Lung (tissue), 12 donors: Measurements from ENCODE around the gene SAMD8. TPM values are rescaled to one million over a fixed set of nuclear protein-coding genes. Genes with fewer than 3 reads are reported as not detected.
"Not testable (repeated sequence)": the region's sequence is repeated elsewhere in the genome, so short reads cannot be mapped to it uniquely, and the experiment has no call there.

Experiments
- ATAC-seq: fragments of 200-7000 bp; cut with Tn5 transposase; one replicate; pipeline ENCODE4 v1.9.1; 2020; ENCODE audit warnings: moderate number of reproducible peaks; ENCODE audit not compliant: insufficient read depth, low FRiP score
- DNase-seq, 3 donors: peaks; one replicate each; pipeline ENCODE4 v3.0.0-alpha.2; 2013 to 2017
- H3K27ac ChIP-seq, 2 donors: one replicate each; pipeline ENCODE4 v1.5.1; 2013; ENCODE audit warnings: mild to moderate bottlenecking in 2 of 2, moderate library complexity in 2 of 2, control low read depth in 1 of 2, inconsistent platforms in 1 of 2, low read depth in 1 of 2, low read length in 1 of 2
- H3K27me3 ChIP-seq, 3 donors: one replicate each; pipeline ENCODE4 v1.5.1; 2013; ENCODE audit warnings: low read length in 2 of 3; ENCODE audit not compliant: control insufficient read depth in 3 of 3, insufficient read depth in 3 of 3
- H3K36me3 ChIP-seq, 4 donors: one replicate each; pipeline ENCODE4 v1.5.1; 2013; ENCODE audit warnings: low read length in 4 of 4, mild to moderate bottlenecking in 1 of 4, moderate library complexity in 1 of 4; ENCODE audit not compliant: control insufficient read depth in 4 of 4, insufficient read depth in 4 of 4
- H3K4me1 ChIP-seq, 5 donors: one replicate each; pipeline ENCODE4 v1.5.1; 2013; ENCODE audit warnings: low read length in 5 of 5, mild to moderate bottlenecking in 2 of 5, moderate library complexity in 1 of 5; ENCODE audit not compliant: control insufficient read depth in 5 of 5, insufficient read depth in 5 of 5
- H3K4me3 ChIP-seq: one replicate; pipeline ENCODE4 v1.5.1; 2013; ENCODE audit warnings: mild to moderate bottlenecking, control low read depth, moderate library complexity
- H3K9ac ChIP-seq, 2 donors: one replicate each; pipeline ENCODE4 v1.5.1; 2013; ENCODE audit warnings: low read length in 2 of 2, control low read depth in 1 of 2; ENCODE audit not compliant: insufficient read depth in 1 of 2
- H3K9me3 ChIP-seq, 4 donors: one replicate each; pipeline ENCODE4 v1.5.1; 2013; ENCODE audit warnings: low read length in 3 of 4, mild to moderate bottlenecking in 1 of 4, moderate library complexity in 1 of 4; ENCODE audit not compliant: control insufficient read depth in 4 of 4, insufficient read depth in 3 of 4
- CTCF ChIP-seq: IDR thresholded peaks from 2 replicates; pipeline ENCODE4 v1.5.1; 2012; ENCODE audit warnings: mild to moderate bottlenecking; ENCODE audit errors: control extremely low read depth, extremely low read depth
- WGBS, 2 donors: extraction: QIAGEN DNeasy Blood & Tissue Kit; methylation state at CpG; one replicate each; pipeline ENCODE4 v1.1.7; 2013; 5-methylcytosine and 5-hydroxymethylcytosine counted together
- polyA plus RNA-seq, 2 donors: library from polyadenylated mRNA; stranded (reverse); fragments of 200-250 nt; gene quantifications; one replicate each; pipeline ENCODE4 v1.2.1, GENCODE V29; 2013
- total RNA-seq, 2 donors: library from RNA; depleted of rRNA in 1 of 2; stranded (reverse); fragments of >200 nt in 1 of 2; gene quantifications; one replicate each; pipeline ENCODE4 v1.2.1, GENCODE V29; 2014 to 2021
- donor health status: control.
- donor health status: control.
- donor health status: Bipolar disorder and iron deficiency.
- donor health status: healthy.
- donor health status: DM: yes; HTN: yes; CAD: no.

Gene SAMD8
- total and polyA plus RNA-seq, 4 donors: 5.5 to 29.0 (median 11.3) TPM

DNA sequence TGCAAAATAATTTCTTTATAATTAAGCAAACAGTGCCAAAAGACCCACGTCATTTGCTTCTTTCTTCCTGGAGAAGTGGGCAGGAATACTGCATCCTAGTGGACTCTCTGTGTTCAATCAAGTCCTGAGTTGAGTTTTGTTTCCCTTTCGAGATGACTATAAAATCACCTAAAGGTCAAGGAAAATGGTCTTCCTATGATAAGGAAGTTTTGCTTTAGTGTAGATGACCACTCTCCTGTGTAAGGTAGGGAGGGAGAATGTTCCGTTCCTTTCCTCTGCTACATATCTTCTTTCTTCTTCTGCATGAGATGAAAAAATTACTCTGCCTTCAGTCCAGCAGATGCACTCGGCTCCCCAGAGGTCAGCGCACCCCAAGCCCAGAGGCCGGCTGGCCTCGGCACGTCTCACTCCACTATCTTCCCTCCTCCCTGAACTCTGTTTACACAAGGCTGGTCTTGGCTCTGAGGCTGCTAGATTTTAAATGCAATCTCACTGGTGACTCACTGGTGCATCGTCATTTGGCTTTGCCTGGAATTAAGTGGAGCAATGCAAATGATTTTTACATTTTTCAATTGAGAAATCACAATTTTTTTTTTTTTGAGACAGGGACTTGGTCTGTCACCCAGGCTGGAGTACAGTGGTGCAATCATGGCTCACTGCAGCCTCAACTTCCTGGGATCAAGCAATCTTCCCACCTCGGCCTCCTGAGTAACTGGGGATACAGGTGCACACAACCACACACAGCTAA is 80.5 kb downstream of the SAMD8 start:
- H3K27ac ChIP-seq: peak overlapping the region in 1 of 2 donors; percentile 10
- ATAC-seq: peak; percentile 67
- H3K4me3 ChIP-seq: no peak overlapping the region
- H3K9ac ChIP-seq: peak overlapping the region in 1 of 2 donors; percentile 11
- 53 to 61% methylated on average over 10 of the region's 10 CpGs for WGBS, 2 donors
- H3K9me3 ChIP-seq: no peaks in the 10 kb centered on the region
- no peak for TF ChIP-seq CTCF
- peaks cover 0 to 5% (median 0%) of the 10 kb centered on the region in 3 donors for H3K27me3 ChIP-seq
- DNase-seq: peak; percentile 54 to 78 (median 70)
- peaks cover 0 to 6% (median 5%) of the 10 kb centered on the region in 5 donors for H3K4me1 ChIP-seq
- no peaks in the 10 kb centered on the region for H3K36me3 ChIP-seq

DNA sequence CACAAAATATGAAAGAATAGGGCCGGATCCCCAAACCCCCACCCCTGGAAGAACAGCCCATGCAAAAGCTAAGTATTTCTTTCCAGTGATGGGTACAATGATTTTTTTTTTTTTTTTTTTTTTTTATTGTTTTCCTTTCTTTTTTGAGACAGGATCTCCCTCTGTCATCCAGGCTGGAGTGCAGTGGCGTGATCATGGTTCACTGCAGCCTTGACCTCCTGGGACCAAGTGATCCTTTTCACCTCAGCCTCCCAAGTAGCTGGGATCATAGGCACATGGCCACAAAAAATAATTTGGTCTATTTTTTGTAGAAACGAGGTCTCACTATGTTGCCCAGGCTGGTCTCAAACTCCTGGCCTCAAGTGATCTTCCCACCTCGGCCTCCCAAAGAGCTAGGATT is 83.2 kb downstream of the SAMD8 start:
- not testable (repeated sequence) for ATAC-seq, DNase-seq, H3K27ac ChIP-seq, H3K9ac ChIP-seq, H3K4me1 ChIP-seq, H3K4me3 ChIP-seq, H3K36me3 ChIP-seq, H3K9me3 ChIP-seq, H3K27me3 ChIP-seq
- 96 to 97% methylated on average over 4 of the region's 4 CpGs for WGBS, 2 donors

- no peak overlapping the region for H3K9ac ChIP-seq
- DNase-seq (no peak), ATAC-seq (no peak)
- H3K27me3 ChIP-seq: no peaks in the 10 kb centered on the region
- peaks cover 0 to 6% (median 4%) of the 10 kb centered on the region in 5 donors for H3K4me1 ChIP-seq
- H3K36me3 ChIP-seq: no peaks in the 10 kb centered on the region
- H3K4me3 ChIP-seq: no peak overlapping the region
- no peak for TF ChIP-seq CTCF
- H3K9me3 ChIP-seq: no peaks in the 10 kb centered on the region
- 93 to 94% methylated on average over 6 of the region's 6 CpGs for WGBS, 2 donors
- H3K27ac ChIP-seq: no peak overlapping the region
These were observed 83.7 kb downstream of the SAMD8 start for GRCh38 chr10:75195035-75195763.

DNA sequence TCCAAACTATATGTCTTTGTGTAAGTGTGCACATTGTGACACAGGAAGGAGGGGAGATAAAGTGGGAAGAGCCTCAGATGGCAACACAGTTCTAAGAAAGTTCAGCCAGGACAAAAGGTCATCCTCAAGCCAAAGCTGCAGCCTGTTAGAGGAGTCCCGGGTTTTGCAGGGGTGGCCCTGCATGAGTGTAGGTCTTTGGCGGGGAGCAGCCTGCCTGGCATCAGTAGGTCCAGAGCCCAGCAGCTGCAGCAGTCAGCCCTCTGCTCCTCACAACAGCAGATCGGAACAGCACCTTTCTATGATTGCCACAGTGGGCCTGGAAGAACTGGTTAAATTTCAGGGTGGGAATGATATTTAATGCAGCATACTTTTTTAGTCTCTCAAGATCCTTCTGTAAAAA is 85.6 kb downstream of the SAMD8 start:
- 87 to 96% methylated on average over 3 of the region's 3 CpGs for whole genome bisulfite sequencing, 2 donors
- TF ChIP-seq CTCF: no peak
- ATAC-seq (no peak), DNase-seq (no peak)
- Histone ChIP-seq H3K9me3 (no peaks in the 10 kb centered on the region), H3K27ac (no peak overlapping the region), H3K27me3 (no peaks in the 10 kb centered on the region), H3K9ac (no peak overlapping the region), H3K36me3 (no peaks in the 10 kb centered on the region), H3K4me1 (peaks cover 0 to 3% (median under 1%) of the 10 kb centered on the region in 5 donors), H3K4me3 (no peak overlapping the region)
